GM21360 (cell line): ENCODE results near the gene NECTIN4.
"Not testable (repeated sequence)": the region's sequence is repeated elsewhere in the genome, so short reads cannot be mapped to it uniquely, and the experiment has no call there.

Experiments used
- ATAC-seq: cut with Tn5 transposase; IDR thresholded peaks from one replicate; pipeline ENCODE4 v1.9.1; 2021; ENCODE audit warnings: mild to moderate bottlenecking, moderate library complexity; ENCODE audit not compliant: unreplicated experiment

The NECTIN4 gene

GRCh38 chr1:161089251-161089924, at the start of gene NECTIN4:
Gene NECTIN4 (minus strand): TSS chr1:161089558. CDS start chr1:161089296, 262 bp downstream.
- no peak for ATAC-seq

DNA sequence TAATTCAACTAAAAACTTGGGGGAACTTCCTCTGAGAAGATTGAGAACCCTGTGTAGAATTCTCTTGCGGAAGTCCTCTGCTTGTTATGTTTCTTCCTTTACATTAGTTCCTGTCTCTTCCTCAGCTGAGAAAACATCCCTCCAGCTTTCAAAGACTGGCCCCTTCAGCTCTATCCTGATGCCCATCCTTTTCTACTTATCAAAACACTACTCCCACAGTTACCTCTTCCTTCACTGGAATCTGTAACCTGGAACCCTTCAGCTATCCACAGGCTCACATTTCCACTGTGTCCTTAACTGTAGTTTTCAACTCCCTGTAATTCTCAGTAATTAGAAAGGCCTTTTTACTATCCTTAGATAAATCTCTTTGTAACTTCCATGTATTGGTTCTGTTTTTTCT, 49.1 kb upstream of the NECTIN4 start:
- ATAC-seq, result no peak

DNA sequence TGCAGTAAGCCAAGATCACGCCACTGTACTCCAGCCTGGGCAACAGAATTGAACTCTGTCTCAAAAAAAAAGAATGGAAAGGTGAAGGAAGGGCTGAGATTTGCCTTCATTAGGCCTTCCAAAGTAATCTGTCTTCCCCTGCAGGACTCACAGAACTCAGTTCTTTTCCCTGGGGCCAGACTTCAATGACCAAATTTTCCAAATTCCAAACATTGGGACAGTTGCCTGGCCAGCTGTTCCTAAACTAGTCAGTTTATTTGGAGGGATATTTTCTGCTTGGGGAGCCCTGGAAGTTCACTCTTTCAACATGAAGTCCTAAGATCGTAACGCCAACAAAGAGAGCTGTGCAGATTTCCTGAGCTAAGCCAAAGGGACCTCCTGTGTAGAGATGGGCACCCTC, 48.5 kb upstream of the NECTIN4 start:
- ATAC-seq, result no peak

DNA sequence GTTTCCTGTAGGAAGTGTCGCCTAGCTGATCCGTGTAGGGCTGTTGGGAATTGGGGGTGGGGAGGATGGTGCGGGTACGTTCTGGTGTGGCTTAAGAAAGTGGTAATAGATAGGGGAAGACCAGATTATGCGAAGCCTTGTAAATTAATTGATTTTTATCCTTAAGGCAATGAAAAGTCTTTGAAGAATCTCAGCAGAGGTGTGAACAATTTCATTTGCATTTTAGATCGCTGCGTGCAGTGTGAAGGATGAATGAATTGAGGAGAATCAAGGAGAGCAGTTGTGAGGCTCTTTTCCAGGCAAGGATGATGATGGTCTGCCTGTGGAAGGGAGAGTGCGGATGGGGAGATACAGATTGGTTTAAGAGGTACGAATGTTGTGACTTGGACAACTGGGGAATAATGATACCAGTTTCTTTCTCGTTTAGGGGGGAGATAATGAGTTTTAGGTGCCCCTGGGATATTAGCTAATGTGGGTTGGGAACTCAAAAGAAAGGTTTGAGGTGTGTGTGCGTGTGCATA, 43.9 kb upstream of the NECTIN4 start:
- no peak for ATAC-seq

GRCh38 chr1:161132410-161133219, 43.3 kb upstream of the NECTIN4 start, which contains the start of gene DEDD:
Gene DEDD (minus strand): TSS chr1:161132667. CDS start chr1:161124462, 8,205 bp downstream.
- peak; percentile 88 for ATAC-seq

DNA sequence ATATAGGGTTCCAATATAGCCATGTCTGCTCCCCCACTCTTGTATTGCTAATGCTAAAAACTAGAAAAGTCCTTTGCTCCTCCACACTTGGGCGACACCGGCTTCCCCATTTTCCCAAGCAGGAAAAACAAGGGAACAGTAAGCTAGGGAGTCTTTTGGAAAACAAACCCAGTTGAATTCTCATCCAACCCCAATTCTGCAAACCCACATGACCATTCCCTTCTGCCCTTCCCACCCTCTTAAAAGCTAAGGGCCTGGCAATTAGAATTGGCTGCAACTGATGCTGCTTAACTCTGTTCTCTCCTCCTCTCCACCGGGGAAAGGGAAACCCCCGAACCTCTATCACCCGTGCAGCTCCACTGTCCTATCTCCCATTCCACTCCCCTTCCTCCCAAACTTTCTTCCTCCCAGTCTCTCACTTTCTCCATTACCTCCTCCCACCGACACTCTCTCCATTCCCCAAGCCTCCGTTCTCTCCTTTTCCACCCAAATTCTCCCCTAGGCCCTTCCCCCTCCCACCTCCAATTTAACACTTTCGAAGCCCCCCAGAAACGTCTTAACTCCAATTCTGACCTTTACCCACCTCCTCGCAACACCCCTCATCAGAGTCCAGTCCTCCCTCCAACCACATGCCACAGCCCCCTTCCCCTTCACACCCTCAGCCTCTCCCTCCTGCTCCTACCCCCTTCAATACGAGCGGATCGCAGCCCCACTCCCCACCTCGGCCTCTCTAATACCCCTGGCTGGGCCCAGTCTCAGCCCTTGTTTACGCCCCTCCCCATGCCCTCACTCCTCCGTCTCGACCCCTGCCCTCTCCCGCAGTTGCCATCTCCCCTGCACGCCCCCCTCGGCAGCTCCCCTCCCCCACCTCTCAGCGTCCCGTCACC, 42.4 kb upstream of the NECTIN4 start:
- no peak for ATAC-seq

DNA sequence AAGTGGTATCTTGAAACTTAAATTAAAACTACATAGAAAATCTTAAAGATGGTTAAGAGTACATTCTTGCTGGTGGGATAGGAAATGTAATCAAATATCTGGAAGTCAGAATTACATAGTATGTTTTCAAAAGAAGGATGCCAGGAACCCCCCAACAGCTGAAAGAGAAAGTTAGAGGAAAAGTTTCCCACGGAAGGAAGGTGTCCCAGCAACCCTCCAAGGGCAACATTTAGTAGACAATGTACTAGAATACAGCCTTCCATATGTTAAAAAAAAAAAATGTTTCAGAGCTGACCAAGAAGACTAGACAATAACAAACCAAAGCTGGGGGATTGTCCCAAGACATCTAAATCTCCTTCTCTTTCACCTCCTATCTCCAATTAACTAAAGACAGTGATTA, 40.9 kb upstream of the NECTIN4 start:
- no peak for ATAC-seq

DNA sequence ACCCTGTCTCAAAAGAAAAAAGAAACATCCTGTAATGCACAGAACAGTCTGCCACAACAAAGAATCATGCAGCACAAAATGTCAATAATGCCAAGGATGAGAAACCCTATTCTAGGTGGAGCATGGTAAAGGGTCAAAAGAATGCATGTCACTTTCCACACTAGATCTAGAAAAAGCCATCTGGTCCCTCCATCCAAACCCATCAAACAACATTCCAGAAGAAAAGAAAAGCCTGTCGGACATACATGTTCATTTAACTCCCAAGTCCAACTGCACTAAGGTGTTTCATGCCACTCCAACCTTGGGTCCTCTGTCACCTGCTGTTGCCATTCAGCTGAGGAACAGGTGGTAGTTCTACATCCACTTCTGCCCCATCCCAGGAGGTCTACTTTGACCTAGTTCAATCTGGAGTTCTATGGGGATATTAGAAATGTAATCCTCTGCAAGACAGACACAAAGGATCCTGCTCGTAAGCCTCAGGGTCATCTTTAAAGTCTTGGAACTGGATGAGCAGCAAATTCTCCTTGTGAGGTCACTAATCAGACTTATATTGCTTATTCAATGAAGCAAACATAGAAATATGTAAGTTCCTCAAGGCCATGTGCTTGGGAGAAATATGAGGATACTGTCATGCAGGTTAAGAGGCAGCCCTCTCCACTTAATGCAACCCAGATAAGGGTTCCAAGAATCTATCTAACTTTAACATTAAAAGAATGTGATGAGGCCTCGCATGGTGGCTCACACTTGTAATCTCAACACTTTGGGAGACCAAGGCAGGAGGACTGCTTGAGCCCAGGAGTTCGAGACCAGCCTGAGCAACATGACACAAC, 39.4 kb upstream of the NECTIN4 start:
- ATAC-seq, result no peak

DNA sequence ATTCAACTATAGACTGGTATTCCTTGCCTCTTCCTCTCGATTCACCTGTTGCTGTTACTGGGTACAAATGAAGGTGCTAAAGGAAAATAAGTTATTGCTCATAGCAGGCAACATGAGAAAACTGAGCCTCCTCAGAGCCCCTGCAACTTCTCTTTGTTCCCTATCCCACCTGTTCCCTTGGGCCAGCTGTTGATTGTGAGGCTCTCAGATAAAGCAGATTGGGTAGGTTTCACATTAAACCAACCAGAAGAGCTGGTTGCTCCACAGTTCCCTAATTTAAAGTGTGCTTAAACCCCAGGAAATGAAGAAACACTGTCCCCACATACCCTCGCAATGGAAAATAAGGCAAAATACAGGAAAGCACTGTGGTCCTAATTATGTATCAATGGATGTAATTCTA, 38.3 kb upstream of the NECTIN4 start:
- no peak for ATAC-seq

- no peak for ATAC-seq
Measured at GRCh38 chr1:161122967-161123366, 33.6 kb upstream of the NECTIN4 start.

GRCh38 chr1:161121834-161122233, 32.5 kb upstream of the NECTIN4 start:
- no peak for ATAC-seq

DNA sequence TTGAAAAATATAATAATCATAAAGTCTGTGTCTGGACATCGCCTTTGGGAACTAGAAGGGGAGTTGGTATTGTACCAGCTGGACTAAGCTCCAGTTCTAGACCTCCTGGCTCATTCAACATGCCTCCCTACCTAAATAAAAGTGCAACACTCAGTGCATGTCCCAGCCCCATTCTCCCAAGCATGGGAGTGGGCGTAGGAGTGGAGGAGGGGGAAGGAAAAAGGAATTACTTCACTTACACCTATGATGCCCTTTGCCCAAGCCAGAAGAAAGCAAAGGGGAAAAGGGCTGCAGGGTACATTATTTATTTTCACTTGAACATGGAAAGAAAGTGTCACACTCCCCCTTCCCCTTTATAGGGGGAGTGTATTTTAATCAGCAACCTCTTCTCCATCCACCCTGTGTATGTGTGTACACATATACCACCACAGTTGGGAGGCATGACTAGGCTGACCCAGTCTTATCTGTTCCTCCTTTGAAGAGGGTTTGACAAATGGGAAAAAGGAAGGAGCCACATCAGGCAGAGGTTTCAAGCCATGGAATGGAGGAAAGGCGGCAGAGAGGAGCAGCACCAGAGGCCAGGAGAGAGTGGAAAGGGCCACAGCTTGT, 31.8 kb upstream of the NECTIN4 start:
- no peak for ATAC-seq

DNA sequence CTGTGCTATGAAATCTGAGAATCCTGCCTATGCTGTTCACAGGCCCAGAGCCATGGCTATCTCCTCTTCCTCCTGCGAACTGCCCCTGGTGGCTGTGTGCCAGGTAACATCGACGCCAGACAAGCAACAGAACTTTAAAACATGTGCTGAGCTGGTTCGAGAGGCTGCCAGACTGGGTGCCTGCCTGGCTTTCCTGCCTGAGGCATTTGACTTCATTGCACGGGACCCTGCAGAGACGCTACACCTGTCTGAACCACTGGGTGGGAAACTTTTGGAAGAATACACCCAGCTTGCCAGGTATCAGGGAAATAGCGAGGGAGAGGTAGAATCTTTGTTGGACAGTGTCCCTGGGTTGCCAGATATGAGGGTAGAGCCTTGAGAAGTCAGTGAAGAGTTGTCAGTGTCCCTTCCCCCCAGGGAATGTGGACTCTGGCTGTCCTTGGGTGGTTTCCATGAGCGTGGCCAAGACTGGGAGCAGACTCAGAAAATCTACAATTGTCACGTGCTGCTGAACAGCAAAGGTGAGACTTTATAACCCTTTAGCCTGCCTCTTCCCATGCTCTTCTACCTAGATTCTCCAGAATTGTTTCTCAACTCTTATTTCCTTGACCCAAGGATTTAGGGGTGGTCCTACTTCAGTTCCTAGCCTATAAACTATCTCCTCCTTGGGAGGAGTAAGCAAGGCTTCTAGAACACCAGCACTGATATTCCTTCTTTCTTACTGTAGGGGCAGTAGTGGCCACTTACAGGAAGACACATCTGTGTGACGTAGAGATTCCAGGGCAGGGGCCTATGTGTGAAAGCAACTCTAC, 29.9 kb upstream of the NECTIN4 start:
- ATAC-seq, result peak; percentile 50

- ATAC-seq, result peak; percentile 69
Measured at GRCh38 chr1:161117759-161118581, 28.6 kb upstream of the NECTIN4 start, which contains the start of the genes NIT1 and PFDN2. Gene NIT1 (plus strand): TSS chr1:161118105. CDS start chr1:161118177, 72 bp downstream. Gene PFDN2 (minus strand): TSS chr1:161118037. CDS start chr1:161118026, 11 bp downstream.

DNA sequence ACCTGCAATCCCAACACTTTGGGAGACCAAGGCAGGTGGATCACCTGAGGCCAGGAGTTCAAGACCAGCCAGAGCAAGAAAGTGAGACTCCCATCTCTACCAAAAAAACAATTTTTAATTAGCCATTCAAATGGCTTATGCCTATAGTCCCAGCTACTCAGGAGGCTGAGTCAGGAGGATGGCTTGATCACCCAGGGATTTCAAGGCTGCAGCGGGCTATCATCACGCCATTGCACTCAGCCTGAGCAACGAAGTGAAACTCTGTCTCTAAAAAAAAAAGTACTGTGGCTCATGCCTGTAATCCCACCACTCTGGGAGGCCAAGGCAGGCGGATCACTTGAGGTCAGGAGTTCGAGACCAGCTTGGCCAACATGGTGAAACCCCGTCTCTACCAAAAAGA, 26.6 kb upstream of the NECTIN4 start:
- not testable (repeated sequence) for ATAC-seq

- ATAC-seq, result no peak
Measured at GRCh38 chr1:161115132-161115711, 25.9 kb upstream of the NECTIN4 start.

DNA sequence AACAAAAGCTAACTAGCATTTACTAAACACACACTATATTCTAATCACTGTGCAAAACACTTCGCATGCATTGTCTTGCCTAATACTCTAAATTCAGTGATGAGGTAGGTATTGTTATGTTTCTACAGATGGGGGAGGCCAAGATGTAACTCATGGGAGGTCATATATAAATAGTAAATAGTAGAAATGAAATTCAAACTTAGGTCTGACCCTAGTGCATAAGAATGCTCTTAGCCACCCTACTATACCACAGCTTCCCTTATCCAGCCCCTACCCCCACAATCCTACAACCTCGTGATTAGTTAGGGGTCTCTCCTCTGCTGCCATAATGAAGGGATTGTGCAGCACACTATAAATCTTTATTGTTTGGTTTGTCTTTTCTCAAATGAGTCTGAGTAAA, 25.2 kb upstream of the NECTIN4 start:
- ATAC-seq, result no peak
